ENCODE data around the gene OCRL.

DNA sequence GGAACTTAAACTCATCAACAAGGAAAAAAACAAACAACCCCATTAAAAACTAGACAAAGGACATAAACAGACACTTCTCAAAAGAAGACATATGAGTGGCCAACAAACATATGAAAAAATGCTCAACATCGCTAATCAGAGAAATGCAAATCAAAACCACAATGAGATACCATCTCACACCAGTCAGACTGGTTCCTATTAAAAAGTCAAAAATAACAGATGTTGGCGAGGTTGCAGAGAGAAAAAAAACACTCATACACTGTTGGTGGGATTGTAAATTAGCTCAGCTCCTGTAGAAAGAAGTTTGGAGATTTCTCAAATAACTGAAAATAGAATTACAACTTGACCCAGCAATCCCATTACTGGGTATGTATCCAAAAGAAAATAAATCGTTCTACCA lies 86.0 kb downstream of the OCRL start:
- no peak for TF ChIP-seq POLR2A (IDR thresholded peaks at IDR 0.05)
- TF ChIP-seq, protein P1, sequence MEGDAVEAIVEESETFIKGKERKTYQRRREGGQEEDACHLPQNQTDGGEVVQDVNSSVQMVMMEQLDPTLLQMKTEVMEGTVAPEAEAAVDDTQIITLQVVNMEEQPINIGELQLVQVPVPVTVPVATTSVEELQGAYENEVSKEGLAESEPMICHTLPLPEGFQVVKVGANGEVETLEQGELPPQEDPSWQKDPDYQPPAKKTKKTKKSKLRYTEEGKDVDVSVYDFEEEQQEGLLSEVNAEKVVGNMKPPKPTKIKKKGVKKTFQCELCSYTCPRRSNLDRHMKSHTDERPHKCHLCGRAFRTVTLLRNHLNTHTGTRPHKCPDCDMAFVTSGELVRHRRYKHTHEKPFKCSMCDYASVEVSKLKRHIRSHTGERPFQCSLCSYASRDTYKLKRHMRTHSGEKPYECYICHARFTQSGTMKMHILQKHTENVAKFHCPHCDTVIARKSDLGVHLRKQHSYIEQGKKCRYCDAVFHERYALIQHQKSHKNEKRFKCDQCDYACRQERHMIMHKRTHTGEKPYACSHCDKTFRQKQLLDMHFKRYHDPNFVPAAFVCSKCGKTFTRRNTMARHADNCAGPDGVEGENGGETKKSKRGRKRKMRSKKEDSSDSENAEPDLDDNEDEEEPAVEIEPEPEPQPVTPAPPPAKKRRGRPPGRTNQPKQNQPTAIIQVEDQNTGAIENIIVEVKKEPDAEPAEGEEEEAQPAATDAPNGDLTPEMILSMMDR (IDR thresholded peaks at IDR 0.05) = no peak

Measured in thyroid gland (tissue), 4 donors.